HS-27A (cell line): ENCODE data around the gene MRPS27.
"Not testable (repeated sequence)": the region's sequence is repeated elsewhere in the genome, so short reads cannot be mapped to it uniquely, and the experiment has no call there.

Source experiments
- DNase-seq: peaks from one replicate; pipeline ENCODE4 v3.0.0-alpha.2; 2012; ENCODE audit warnings: low read depth, missing footprints

Gene MRPS27

DNA sequence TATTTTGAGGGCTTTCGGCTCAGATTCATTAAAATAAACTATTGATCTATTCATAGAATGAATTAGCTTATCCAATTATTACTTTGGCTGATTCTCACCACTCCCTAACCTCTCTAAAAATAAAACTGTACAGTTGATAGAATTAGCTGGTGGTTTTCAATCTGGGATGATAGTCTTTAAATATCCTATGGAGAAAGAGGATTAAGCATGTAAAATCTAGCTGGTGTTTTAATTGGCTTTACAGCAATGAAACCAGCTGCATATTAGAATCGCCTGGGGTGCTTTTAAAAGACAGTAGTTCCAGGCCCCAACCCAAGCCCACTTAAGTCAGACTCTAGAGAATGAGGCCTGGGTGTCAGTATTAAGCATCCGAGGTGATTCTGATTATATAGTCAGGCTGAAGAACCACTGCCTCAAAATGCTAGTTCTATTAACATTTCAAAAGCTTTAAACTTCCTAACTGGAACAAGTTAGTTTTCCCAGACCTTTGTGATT, 117.7 kb downstream of the MRPS27 start:
- DNase-seq: no peak

DNA sequence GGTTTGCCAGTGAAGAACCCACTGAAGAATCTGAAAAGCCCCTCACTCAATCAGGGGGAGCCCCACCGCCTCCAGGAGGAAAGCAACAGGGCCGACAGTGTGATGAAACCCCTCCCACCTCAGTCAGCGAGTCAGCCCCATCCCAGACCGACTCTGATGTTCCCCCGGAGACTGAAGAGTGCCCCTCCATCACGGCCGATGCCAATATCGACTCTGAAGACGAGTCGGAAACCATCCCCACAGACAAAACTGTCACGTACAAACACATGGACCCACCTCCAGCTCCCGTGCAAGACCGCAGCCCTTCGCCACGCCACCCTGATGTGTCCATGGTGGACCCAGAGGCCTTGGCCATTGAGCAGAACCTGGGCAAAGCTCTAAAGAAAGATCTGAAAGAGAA, 120.4 kb downstream of the MRPS27 start:
- DNase-seq: no peak

DNA sequence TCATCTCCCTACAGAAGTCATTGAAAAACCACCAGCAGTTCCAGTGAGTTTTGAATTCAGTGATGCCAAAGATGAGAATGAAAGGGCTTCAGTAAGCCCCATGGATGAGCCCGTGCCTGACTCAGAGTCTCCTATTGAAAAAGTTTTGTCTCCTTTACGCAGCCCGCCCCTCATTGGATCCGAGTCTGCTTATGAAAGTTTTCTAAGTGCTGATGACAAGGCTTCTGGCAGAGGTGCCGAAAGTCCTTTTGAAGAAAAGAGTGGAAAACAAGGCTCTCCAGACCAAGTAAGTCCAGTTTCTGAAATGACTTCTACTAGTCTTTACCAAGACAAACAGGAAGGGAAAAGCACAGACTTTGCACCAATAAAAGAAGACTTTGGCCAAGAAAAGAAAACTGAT, 122.6 kb downstream of the MRPS27 start:
- no peak for DNase-seq

DNA sequence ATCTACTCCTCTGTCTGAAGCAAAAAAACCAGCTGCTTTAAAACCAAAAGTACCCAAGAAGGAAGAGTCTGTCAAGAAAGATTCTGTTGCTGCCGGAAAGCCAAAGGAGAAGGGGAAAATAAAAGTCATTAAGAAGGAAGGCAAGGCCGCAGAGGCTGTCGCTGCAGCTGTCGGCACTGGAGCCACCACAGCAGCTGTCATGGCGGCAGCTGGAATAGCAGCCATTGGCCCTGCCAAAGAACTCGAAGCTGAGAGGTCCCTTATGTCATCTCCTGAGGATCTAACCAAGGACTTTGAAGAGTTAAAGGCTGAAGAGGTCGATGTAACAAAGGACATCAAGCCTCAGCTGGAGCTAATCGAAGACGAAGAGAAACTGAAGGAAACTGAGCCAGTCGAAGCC, 124.5 kb downstream of the MRPS27 start:
- DNase-seq: no peak

DNA sequence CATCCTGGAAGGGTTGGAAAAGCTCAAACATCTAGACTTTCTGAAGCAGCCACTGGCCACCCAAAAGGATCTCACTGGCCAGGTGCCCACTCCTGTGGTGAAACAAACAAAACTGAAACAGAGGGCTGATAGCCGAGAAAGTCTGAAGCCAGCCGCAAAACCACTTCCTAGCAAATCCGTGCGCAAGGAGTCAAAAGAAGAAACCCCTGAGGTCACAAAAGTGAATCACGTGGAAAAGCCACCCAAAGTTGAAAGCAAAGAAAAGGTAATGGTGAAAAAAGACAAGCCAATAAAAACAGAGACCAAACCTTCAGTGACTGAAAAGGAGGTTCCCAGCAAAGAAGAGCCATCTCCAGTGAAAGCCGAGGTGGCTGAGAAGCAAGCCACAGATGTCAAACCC, 125.2 kb downstream of the MRPS27 start:
- no peak for DNase-seq

DNA sequence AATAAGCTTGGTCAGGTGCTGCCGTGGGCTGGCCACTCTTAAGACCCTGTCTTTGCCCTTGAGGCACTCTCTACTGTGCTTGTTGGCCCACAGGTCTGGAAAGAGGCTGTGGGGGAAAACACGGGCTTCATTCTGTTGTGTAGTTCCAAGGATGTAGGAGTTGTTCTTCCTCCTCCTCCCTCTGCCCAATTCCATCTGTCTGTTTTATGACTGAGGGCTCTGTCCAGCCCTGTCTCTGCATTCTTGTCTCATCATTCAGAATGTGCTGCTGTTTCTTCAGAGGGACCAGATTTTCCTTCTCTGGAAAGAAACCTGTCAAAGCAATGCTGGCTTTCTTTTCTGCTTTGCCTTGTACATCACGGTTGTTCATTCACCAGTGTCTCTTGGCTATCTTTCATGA, 128.6 kb downstream of the MRPS27 start:
- DNase-seq: no peak

DNA sequence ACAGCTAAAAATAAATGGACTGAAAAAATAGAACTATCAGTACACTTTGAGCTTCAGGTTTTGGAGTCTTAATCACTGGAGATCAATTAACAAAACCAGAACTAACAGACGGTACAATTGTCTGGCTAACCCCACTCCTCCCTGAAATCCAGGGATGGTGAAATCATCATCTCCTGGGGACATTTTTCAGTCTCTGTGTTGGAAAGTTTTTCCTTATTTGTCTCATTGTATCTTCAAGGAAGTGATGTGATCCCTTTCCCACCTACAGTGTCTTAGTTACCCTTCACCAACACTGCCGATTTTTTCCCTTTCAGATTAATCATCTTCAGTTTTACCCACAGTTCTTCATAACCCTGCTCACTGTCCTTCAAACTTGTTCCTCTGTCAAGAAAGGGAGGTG, 130.9 kb downstream of the MRPS27 start:
- no peak for DNase-seq

DNA sequence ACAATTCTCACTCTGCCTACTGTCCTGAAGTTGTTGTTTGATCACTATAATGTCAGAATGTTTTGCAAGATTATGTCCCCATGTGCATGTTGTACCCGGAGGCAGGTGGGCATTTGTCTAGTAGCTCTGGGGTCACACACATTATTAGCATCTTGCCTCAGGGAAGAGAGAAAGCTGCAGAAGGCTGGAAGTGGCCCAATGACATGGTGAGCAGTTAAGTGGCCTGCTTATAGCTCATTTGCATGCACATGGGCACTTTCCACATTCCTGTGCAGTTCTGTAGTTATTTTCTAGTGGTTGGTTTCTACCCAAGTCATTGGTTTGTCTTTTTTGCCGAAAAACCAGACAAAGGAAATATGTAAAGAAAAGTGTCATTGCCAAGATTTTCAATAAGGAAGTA, 131.9 kb downstream of the MRPS27 start:
- no peak for DNase-seq

DNA sequence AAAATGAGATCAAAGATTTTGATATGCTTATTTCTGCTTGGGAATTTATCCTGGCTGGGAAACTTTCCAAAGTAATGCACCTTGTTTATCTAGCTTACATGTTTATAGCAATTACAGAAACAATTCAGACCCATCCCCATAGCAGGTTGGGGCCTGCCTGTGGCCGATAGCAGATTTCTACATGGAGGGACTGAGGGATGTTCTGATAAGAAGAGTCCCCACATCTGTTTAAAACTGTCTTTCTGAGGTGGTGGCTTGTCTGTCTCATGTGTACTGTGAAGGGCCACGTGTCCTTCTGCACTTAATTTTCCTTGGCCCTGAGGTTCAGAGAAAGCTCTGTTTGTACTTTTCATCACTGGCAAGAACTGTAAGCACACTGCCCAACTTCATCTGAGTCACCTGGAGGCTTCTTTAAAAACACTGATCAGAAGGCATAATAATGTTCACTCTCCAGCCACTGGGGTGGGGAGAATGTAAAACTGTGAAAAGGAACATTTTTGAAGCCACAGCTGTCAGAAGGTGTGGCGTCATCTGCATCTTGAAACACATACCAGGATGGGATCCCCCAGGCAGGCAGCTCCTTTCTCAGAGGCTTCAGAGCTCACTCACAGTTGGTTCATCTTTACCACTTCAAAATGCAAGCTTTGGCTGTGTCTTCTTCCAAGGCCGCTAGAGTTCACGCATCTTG, 132.5 kb downstream of the MRPS27 start:
- no peak for DNase-seq

DNA sequence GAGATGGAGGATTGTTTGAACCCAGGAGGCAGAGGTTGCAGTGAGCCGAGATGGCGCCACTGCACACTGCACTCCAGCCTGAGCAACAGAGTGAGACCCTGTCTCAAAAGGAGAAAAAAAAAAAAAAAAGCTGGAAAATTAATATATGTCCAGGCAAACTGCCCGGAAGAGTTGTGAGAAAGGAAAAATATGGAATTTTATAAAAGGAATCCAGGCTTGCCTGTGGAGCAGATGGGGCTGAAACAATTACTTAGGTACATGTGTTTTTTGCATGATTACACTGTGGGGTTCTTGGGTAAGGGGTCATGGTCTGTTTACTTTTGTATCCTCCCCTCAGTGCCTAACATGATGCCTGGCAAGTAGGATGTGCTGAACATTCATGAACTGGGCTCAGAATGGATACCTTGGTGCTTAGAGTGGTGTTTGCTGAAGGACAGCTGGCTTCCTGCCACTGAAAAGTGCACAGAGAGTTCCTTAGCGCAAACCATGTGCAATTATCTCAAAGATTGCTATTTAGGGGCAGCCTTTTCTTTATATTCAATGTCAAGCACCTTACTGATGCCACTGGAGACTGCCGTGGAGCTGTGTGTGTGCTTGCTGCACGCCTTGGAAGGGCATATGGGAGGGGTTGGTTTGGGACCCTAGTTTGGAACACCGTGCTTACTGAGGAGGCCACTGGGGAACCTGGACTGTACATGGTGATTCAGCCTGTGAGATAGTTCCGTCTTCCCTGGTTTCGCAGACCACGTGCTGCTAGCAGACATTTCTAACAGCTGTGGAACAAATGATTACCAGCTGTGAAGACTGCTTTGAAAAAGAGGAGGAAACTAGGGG, 134.3 kb downstream of the MRPS27 start:
- DNase-seq: no peak

DNA sequence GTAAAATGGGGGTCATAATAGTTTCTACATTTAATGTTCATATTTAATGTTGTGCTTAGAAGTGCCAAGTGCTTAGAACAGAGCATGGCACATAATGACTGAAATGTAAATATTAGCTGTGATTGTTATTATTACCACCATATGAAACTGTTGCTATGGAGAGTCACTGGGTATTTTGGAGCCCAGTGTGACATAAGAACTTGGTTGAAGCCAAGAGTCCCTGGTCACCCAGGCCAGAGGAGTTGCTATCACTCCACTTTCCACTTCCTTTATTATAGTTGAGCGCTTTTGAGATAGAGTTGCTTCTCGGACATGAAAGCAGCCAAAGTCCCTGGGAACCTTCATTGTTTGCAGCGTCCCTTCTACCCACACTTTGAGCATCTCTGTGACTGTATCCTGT, 135.6 kb downstream of the MRPS27 start:
- no peak for DNase-seq

DNA sequence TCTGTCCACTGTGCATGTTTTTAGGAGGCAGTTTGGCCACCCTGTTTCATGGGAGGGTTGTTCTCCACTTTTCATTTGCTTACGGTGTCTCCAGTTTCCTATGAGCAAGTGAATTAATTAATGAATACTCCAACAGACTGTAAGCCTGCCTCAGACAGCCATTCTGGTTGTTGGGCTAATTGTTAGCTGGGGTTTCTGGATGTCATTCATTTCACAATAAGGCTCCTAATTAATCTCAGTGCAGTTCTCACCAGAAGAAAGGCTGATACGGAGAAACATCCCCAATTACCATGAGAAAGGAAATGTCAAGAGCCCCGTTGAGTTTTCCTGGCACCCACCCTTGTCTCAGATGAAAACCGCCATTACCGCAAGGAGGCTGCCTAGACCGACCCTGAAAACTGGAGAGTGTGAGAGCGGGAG, 136.9 kb downstream of the MRPS27 start:
- no peak for DNase-seq

DNA sequence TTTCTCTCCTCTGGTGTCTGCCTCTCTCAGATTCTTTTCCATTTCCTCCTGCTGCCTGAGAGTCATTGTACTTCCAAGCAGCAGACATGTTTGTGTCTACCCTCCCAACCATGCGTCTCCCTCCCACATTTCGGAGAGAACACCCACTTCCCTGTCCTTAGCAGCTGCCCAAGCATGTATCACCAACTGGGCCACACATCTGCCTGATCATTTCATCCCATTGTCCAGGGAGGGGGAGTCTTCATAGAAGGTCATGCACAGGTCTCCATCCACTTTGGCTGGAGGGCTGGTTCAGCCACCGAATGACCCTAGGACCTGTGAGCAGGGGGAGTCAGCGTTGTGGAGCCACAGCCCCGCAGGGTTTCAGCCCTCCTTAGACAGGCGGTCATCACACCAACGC, 137.4 kb downstream of the MRPS27 start:
- no peak for DNase-seq

DNA sequence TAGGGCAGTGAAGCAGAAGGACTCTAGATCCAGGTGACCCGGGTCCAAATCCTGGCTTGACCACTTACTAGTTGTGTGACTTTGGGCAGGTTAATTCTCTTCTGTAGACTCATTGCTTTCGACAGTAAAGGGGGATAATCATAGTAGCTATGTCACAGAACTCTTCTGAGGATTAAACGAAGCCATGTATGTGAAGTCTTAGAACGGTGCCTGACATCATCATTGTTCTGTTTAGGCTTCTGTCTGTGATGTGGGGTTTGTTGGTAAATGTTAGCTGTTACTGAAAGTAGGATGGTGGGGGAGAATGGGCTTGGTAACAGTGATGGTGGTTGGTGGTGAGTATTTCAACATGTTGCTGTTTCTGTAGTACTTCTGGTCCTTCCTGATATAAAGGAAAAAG, 139.1 kb downstream of the MRPS27 start:
- no peak for DNase-seq

DNA sequence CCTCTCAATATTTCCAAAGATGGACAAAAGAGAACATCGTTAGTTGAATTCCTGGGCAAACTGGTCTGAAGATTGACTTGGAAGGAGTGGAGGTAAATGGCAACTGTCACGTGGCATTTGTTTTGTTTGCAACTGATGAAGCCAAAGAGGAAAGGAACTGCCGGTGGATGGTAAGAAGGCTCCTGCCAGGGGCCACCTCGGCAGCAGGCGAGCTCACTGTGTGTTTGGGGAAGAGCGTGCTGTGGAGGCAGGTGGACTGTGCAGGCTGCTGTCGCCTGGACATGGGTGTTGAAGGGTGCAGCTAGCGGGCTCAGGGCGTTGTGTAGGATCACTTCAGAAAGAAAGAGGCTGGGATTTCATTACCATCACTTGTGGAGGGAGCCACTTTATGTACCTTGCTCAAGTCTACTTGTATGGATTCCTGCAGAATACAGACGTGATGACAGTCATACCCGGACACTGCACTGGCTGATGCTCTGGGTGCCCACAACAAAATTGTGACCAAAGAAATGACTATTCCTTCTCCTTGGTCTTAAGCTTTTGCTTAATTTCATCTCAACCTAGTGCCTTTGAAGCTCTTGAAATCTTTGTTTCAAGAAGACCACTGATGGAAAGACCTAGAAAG, 140.1 kb downstream of the MRPS27 start:
- no peak for DNase-seq

DNA sequence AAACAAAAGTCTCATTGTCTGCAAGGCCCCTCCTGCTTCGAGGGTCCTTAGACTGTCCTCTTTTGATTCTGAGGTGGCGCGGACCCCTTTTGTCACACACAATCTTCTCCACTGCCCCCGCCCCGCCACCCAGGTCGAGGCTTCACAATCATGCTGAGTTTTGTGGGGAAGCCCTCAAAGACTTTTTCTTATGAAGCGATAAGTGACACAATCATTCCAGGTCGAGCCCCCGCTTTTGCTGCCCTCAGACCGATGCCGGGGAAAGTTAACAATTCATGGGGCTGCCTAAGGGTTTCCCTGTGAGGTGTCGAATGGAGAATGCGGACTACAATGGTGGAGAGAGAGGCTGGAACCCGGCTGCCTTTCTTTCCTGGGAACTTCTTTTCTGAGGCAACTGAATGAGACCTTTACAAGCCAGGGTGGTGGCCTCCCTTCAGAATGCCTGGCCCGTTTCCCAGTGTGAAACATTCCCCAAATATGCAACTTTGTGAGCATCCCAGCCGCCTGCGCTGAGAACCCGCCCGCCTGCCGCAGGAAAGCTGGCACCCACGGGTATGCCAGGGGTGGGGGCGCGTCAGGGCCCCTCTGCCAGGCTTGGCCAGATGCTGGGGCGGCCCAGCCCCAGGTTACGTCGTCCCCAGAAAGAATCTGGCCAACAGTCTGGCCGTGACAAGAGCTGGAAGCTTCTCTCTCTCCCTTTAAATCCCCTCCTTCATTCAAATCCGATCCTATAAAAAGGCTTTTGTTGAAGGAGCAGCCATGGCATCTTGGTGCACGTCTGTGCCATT, 140.8 kb downstream of the MRPS27 start:
- DNase-seq: peak; percentile 78

DNA sequence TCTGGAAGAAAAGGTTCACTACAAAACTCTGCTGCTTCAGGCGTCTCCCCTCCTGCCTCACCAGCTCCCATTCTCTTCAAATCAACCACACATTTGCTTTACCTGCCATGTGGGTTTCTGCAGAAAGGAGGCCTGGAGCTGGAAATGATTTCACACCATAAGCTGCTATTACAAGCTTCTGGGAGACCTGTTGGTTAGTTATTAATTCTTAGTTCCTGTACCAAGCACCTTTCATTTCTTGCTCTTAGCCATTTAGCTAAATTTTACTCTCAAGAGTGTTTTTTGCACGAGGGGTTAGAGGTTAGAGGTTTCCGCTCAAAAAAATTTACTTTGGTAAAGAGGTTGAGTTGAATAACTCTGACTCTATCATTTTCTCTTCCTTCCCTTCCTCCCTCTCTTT, 142.5 kb downstream of the MRPS27 start:
- DNase-seq: no peak

DNA sequence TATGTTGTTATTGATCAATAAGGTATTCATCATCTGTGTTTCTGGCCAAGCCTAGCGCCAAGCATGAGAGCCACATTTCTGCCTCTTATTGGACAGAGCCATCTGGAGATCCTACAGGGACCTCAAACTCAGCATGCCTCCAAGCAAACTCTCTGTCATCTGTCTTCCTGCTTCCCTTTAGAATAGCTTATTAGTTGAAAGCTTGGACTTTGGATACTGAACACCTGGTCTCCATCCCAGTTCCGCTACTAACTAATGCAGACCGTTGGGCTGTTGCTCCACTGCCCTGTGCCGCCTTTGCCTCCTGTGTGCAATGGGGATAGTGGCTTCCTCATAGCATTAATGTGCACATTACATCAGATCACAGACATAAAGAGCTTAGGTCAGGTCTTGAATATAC, 147.3 kb downstream of the MRPS27 start:
- DNase-seq: no peak

DNA sequence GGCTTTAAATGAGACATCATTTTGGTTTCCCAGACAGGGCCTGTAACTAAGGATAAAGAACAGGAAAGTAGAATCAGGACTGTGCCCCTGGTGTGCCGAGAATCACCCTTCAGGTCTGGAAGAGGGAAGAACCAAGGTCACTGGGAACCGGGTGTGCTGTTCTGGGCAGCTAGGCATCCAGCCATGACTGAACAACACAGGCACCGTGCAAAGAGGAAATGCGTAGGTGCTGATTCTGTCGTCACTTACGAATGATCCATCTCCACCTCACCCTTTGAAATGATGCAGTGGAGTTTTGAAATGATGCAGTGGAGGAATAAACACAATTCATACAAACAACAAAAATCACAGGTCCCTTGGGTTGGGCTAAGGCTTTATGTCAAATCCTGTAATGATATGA, 148.4 kb downstream of the MRPS27 start:
- DNase-seq: no peak

DNA sequence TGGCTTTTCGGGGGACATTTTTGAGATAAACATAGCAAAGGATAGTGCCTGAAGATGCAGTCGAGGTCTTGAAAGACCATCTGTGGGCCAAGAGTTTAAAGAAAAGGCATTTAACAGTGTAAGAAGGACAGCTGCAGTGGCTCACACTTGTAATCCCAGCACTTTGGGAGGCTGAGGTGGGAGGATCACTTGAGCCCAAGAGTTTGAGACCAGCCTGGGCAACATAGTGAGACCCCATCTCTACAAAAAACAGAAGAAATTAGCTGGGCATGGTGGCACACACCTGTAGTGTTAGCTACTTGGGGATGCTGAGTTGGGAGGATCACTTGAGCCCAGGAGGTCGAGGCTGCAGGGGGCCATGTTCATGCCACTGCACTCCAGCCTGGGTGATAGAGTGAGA, 148.9 kb downstream of the MRPS27 start:
- DNase-seq: not testable (repeated sequence)

DNA sequence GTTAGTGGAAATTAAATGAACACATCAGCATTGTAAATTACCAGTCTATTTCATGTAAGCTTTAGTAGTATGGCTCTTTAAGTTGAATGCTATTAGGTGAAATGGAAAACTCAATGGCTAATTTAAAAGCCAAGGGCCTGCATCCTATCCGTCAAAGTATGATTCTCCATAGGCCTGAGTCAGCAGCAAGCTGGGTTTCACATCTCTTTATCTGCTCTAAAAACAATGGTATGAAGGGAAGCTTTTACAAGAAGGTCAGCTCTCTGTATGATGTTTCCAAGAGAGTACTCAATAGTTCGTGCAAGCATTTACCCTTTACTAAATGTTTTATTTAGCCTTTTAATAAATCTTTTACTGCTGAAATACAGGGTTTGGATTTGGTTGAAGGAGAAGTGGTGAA, 149.9 kb downstream of the MRPS27 start:
- DNase-seq: no peak
